Retinal pigment epithelial cell (primary cell): ENCODE measurements around the gene KREMEN2.

ENCODE experiments used
- DNase-seq: peaks from one replicate; pipeline ENCODE4 v3.0.0-alpha.2; 2010; ENCODE audit warnings: low read depth
- H3K4me3 ChIP-seq: 2 replicates; pipeline ENCODE4 v1.5.1; 2011; ENCODE audit warnings: mild to moderate bottlenecking, low read length, control low read depth, moderate library complexity
- TF ChIP-seq, protein P1 (sequence below): conservative IDR thresholded peaks from 2 replicates; pipeline ENCODE4 v1.5.1; 2011; ENCODE audit warnings: low read depth, low read length, control low read depth, inconsistent platforms

Gene KREMEN2, protein sequence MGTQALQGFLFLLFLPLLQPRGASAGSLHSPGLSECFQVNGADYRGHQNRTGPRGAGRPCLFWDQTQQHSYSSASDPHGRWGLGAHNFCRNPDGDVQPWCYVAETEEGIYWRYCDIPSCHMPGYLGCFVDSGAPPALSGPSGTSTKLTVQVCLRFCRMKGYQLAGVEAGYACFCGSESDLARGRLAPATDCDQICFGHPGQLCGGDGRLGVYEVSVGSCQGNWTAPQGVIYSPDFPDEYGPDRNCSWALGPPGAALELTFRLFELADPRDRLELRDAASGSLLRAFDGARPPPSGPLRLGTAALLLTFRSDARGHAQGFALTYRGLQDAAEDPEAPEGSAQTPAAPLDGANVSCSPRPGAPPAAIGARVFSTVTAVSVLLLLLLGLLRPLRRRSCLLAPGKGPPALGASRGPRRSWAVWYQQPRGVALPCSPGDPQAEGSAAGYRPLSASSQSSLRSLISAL

DNA sequence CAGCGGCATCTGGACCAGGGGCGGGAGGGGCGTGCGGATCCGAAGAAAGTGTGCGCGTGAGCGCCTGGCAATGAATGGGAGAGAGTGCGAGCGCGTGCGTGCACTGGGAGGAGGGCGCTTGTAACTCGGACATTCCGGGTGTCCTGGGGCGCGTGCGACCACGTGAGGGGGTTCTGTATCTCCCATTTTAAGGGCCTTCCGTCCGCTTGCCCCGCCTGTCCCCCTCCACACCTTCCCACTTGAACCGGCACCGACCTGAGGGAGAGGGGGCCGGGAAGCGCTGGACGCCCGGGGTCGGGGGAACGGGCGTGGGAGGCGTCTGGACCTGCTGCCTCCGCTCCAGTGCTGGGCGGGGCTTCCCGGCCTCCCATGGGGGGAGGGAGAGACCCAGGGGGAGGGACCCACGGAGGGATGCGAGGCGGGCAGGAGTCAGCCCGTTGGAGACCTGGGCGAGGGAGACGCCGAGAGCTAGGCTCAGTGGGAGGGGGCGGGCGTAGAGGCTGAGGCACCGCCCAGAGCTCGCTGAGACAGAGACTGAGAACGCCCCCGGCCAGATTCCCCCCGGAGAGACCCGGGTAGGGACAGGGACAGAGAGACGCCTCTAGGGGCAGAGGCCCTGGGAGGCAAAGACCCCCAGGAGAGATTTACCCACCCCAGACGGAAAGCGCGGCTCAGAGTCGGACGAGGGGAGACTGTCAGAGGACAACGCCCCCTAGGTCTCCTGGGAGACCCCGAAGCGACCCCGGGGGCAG lies at the start of gene KREMEN2:
TSS of gene KREMEN2 (plus strand) at position 553 of the 752 bp plus-strand sequence. CDS start 246 bp downstream, outside the sequence.
- TF ChIP-seq, protein P1, sequence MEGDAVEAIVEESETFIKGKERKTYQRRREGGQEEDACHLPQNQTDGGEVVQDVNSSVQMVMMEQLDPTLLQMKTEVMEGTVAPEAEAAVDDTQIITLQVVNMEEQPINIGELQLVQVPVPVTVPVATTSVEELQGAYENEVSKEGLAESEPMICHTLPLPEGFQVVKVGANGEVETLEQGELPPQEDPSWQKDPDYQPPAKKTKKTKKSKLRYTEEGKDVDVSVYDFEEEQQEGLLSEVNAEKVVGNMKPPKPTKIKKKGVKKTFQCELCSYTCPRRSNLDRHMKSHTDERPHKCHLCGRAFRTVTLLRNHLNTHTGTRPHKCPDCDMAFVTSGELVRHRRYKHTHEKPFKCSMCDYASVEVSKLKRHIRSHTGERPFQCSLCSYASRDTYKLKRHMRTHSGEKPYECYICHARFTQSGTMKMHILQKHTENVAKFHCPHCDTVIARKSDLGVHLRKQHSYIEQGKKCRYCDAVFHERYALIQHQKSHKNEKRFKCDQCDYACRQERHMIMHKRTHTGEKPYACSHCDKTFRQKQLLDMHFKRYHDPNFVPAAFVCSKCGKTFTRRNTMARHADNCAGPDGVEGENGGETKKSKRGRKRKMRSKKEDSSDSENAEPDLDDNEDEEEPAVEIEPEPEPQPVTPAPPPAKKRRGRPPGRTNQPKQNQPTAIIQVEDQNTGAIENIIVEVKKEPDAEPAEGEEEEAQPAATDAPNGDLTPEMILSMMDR: no peak
- no peak for DNase-seq
- peak within 1 kb of the TSS; percentile 32 for H3K4me3 ChIP-seq

DNA sequence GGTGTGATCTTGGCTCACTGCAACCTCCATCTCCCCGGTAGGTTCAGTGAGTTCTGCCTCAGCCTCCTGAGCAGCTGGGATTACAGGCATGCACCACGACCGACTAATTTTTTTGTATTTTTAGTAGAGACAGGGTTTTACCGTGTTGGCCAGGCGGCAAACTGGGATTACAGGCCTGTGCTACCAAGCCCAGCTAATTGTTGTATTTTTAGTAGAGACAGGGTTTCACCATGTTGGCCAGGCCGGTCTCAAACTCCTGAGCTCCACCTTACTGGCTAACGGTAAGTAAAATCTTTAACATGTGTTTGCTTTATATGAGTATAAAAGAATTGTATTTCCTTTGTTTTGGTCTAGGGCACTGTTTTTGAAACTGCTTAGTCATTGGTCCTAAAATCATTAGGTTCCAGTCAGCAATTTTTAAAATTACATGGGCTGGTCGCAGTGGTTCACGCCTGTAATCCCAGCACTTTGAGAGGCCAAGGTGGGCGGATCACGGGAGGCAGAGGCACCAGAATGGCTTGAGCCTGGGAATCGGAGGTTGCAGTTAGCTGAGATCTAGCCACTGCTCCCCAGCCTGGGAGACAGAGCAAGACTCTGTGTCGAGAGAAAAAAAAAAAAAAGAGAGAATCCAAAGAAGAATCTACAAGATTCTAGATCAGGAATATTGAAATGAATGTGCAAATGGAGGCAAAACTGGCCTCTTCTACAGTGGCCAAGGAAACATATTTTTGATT lies 48.7 kb upstream of the KREMEN2 start:
- TF ChIP-seq, protein P1: no peak
- H3K4me3 ChIP-seq: no peak overlapping the region
- DNase-seq: no peak

DNA sequence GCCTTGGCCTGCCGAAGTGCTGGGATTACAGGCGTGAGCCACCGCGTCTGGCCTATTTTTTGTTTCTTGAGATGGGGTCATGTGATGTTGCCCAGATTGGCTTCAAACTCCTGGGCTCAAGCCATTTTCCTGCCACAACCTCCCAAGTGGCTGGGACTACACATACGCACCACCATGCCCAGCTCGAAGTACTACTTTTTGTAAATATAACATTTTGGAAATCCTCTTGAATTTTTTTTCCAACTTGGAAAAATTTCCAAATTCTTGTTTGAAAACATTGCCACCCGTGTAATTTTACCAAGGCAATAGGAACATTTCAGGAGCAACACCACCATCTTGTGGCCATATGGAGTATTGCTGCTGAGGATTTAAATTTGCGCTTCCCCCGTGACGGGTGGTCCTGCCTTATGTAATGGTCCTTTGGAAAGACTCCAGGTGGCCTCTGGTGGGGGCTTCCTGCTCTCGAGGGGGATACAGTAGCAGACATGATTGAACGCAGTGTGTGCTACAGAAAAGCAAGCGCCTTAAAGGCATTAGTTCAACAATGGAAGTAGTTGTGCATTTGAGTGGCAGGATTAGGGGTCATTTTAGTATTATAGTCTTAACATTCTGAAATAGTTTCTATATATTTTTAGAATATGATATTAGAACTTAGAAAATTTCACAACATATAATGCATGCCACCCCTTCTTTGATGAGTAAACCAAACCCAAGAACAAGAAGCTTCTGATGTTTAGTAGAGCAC lies 44.4 kb upstream of the KREMEN2 start:
- DNase-seq: no peak
- TF ChIP-seq, protein P1: peak; percentile 90
- H3K4me3 ChIP-seq: no peak overlapping the region

DNA sequence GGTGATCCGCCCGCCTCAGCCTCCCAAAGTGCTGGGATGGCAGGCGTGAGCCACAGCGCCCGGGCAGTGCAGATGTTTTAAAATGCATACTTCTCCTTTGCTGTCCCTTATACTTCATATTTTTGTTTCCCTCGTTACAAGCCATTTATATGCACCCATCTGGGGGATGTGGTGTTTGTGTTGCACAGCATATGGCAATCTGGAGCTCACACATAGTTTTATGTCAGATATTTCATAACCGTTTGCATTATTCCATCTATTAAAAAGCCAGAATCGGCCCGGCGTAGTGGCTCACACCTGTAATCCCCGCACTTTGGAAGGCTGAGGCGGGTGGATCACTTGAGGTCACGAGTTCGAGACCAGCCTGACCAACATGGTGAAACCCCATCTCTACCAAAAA lies 40.6 kb upstream of the KREMEN2 start:
- no peak overlapping the region for H3K4me3 ChIP-seq
- DNase-seq: no peak
- TF ChIP-seq, protein P1: no peak

DNA sequence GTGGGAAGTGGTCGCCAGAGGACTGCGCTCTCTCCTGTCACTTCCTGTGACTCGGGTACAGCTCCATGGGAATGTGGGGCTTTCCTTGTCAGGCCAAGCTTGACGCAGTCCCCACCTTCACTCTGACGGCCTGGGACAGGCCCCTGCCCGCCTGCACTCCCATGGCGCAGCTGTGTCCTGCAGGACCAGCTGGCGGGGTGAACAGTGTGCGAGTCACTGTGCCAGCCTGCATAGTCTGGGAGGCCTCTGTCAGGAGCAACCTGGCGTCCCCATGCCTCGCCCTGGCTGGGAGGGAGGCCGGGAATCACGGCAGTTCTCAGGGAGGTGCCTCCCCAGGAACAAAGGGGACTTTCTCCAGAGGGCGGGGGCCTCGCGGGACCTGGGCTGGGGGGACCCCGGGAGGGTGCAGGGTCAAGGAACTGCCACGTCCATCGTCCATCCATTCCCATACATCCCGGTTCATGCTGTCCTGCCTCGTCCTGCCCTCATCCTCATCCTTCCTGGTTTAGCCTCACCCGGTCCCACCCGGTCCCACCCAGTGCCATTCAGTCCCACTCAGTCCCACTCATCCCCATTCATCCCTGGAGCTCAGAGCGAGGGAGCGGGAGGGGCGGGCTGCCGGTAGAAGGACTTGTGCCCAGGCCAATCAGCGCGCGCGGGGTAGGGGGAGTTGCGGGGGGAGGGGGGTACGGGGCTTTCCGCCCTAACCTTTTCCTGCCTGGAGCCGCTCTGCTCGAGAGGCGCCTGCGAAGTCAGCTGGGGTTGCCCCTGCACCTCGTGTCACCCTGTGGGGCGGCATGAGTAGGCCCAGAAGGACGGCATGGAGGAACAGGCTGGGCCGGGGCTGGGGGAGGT lies 38.9 kb upstream of the KREMEN2 start:
- TF ChIP-seq, protein P1: no peak
- DNase-seq: no peak
- peak overlapping the region; percentile 14 for H3K4me3 ChIP-seq
